Measurements from ENCODE around the gene SFXN4. TPM values are rescaled to one million over a fixed set of nuclear protein-coding genes. Genes with fewer than 3 reads are reported as not detected.
A peak's percentile ranks its signal among the peaks of the same experiment; 100 is the strongest.

Gene SFXN4
- total RNA-seq, 4 donors from 2014 or later = 22.8 to 35.5 (median 26.2) TPM

DNA sequence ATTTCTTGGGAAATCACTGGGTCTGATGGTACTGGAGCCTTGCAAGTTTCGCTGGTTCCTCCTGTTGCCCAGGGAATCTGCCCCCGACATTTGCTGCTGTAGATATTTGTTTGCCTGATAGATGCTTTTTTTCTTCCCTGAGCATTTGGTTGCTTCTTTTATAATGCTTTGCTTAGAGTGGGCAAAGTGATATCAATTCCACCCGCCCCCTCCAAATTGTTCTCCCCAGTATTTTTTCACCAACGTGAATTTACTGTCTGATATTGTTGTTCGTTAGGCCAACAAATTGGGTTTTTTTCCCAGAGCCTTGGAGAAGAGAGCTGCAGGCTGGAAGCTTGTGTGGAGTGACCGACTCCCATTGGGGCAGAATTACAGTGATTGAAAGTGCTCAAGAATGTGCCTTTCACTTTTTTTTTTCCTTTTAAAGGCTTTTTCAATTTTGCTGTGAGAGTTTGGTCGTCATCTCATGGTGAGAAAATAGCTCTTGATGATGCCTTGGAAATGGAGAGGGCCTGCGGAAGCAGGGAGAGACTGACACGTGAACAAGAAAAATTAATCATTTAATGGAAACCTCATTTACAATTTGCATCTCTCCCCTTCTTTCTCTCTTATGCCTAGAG is 44.3 kb upstream of the SFXN4 start:
- TF ChIP-seq, protein P1, sequence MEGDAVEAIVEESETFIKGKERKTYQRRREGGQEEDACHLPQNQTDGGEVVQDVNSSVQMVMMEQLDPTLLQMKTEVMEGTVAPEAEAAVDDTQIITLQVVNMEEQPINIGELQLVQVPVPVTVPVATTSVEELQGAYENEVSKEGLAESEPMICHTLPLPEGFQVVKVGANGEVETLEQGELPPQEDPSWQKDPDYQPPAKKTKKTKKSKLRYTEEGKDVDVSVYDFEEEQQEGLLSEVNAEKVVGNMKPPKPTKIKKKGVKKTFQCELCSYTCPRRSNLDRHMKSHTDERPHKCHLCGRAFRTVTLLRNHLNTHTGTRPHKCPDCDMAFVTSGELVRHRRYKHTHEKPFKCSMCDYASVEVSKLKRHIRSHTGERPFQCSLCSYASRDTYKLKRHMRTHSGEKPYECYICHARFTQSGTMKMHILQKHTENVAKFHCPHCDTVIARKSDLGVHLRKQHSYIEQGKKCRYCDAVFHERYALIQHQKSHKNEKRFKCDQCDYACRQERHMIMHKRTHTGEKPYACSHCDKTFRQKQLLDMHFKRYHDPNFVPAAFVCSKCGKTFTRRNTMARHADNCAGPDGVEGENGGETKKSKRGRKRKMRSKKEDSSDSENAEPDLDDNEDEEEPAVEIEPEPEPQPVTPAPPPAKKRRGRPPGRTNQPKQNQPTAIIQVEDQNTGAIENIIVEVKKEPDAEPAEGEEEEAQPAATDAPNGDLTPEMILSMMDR (IDR thresholded peaks at IDR 0.05) = no peak
- TF ChIP-seq POLR2A (IDR thresholded peaks at IDR 0.05) = no peak
- no peak for DNase-seq
- Histone ChIP-seq H3K4me3 (peak overlapping the region in 3 of 4 donors; percentile 85 to 95 (median 93)), H3K36me3 (no peaks in the 10 kb centered on the region), H3K27me3 (no peaks in the 10 kb centered on the region), H3K27ac (peak overlapping the region; percentile 75 to 100 (median 98)), H3K9me3 (no peaks in the 10 kb centered on the region), H3K4me1 (peaks cover 0 to 33% (median 8%) of the 10 kb centered on the region in 4 donors)

DNA sequence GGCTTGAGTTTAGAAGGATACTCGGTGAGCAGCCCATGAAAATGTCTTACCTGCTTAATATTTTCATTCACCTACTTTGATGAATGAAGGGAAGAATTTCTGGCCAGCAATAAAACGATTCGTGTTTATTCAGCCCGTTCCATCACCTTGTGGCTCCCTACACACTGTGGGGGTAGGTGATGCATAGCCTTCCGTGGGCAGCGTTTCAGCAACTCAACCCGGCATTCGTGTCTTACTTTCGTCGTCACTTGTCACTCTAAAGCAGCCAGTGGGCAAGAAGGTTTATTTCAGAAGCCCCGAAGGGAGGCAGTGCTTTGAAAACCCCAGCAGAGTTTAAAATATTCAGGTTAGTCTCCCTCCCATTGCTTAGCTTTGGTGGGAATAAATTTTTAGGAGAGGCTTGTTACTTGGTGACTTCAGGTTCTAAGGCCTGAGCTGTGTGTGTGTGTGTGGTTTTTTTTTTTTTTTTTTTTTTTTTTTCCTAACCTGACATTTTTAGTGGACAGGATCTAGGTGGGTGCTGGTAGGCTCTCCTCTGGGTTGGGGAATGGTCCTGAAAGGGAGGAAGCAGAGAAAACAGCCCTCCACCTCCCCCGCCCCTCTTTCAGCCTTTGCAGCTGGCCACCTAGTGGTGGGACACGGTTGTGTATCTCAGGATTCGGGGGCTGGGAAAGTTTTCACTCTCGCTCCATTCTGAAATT is 43.7 kb upstream of the SFXN4 start:
- Histone ChIP-seq H3K4me1 (peaks cover 0 to 33% (median 8%) of the 10 kb centered on the region in 4 donors), H3K36me3 (no peaks in the 10 kb centered on the region), H3K9me3 (no peaks in the 10 kb centered on the region), H3K27me3 (no peaks in the 10 kb centered on the region), H3K27ac (peak overlapping the region; percentile 75 to 100 (median 98)), H3K4me3 (peak overlapping the region; percentile 85 to 95 (median 90))
- DNase-seq = peak; percentile 56 to 83 (median 78)
- TF ChIP-seq, protein P1 (IDR thresholded peaks at IDR 0.05) = peak; percentile 63 to 86 (median 72)
- no peak for TF ChIP-seq POLR2A (IDR thresholded peaks at IDR 0.05)

GRCh38 chr10:119208553-119208940 is 43.0 kb upstream of the SFXN4 start:
- peak overlapping the region; percentile 85 to 95 (median 90) for H3K4me3 ChIP-seq
- TF ChIP-seq, protein P1 (IDR thresholded peaks at IDR 0.05) = no peak
- no peak for TF ChIP-seq POLR2A (IDR thresholded peaks at IDR 0.05)
- peak overlapping the region; percentile 75 to 100 (median 98) for H3K27ac ChIP-seq
- DNase-seq = no peak
- no peaks in the 10 kb centered on the region for H3K27me3 ChIP-seq
- H3K36me3 ChIP-seq = no peaks in the 10 kb centered on the region
- H3K9me3 ChIP-seq = no peaks in the 10 kb centered on the region
- peaks cover 0 to 33% (median 8%) of the 10 kb centered on the region in 4 donors for H3K4me1 ChIP-seq

- no peak for TF ChIP-seq POLR2A (IDR thresholded peaks at IDR 0.05)
- TF ChIP-seq, protein P1 (IDR thresholded peaks at IDR 0.05) = no peak
- H3K4me3 ChIP-seq = peak overlapping the region; percentile 85 to 95 (median 90)
- no peaks in the 10 kb centered on the region for H3K9me3 ChIP-seq
- H3K36me3 ChIP-seq = no peaks in the 10 kb centered on the region
- DNase-seq = peak in 2 of 3 donors; percentile 56 to 72
- H3K27ac ChIP-seq = peak overlapping the region; percentile 75 to 100 (median 98)
- peaks cover 0 to 29% (median 8%) of the 10 kb centered on the region in 4 donors for H3K4me1 ChIP-seq
- H3K27me3 ChIP-seq = no peaks in the 10 kb centered on the region
Measured at GRCh38 chr10:119207713-119208552, 42.4 kb upstream of the SFXN4 start.

- peak; percentile 95 to 98 (median 96) for DNase-seq
- Histone ChIP-seq H3K4me3 (peak within 1 kb of the TSS; percentile 85 to 95 (median 90)), H3K9me3 (no peaks in the 10 kb centered on the region), H3K4me1 (peaks cover 0 to 23% (median 8%) of the 10 kb centered on the region in 4 donors), H3K27me3 (no peaks in the 10 kb centered on the region), H3K36me3 (no peaks in the 10 kb centered on the region), H3K27ac (peak within 1 kb of the TSS; percentile 97 to 100 (median 98))
- TF ChIP-seq POLR2A (IDR thresholded peaks at IDR 0.05) = peak; percentile 15 to 70
- TF ChIP-seq, protein P1 (IDR thresholded peaks at IDR 0.05) = no peak
Measured at GRCh38 chr10:119207366-119207666, 41.8 kb upstream of the SFXN4 start, which contains the start of gene GRK5. Gene GRK5 (plus strand): TSS chr10:119207571. CDS start chr10:119207918, 347 bp downstream.
